HG02885 (cell line): ENCODE data around the gene U2SURP.
"Not testable (repeated sequence)": the region's sequence is repeated elsewhere in the genome, so short reads cannot be mapped to it uniquely, and the experiment has no call there.

ENCODE experiments used
- ATAC-seq: cut with Tn5 transposase; IDR thresholded peaks from one replicate; pipeline ENCODE4 v1.9.1; 2021; ENCODE audit warnings: mild to moderate bottlenecking; ENCODE audit not compliant: unreplicated experiment, poor library complexity

Gene U2SURP

GRCh38 chr3:143002727-143003126, 1.4 kb downstream of the U2SURP start:
- ATAC-seq = no peak

GRCh38 chr3:143004823-143005222, 3.5 kb downstream of the U2SURP start:
- ATAC-seq = no peak

- ATAC-seq = no peak
These were observed 8.7 kb downstream of the U2SURP start for GRCh38 chr3:143010024-143010423.

- no peak for ATAC-seq
These were observed 10.3 kb downstream of the U2SURP start for GRCh38 chr3:143011705-143012104.

GRCh38 chr3:143014921-143015320, 13.6 kb downstream of the U2SURP start:
- ATAC-seq = no peak

- no peak for ATAC-seq
These were observed 15.1 kb downstream of the U2SURP start for GRCh38 chr3:143016321-143016972.

GRCh38 chr3:143024351-143024960, 23.1 kb downstream of the U2SURP start:
- ATAC-seq = no peak

- ATAC-seq = no peak
These were observed 30.0 kb downstream of the U2SURP start for GRCh38 chr3:143031327-143031726.

GRCh38 chr3:143031796-143032387, 30.5 kb downstream of the U2SURP start:
- not testable (repeated sequence) for ATAC-seq

GRCh38 chr3:143035466-143036211, 34.3 kb downstream of the U2SURP start:
- ATAC-seq = no peak

GRCh38 chr3:143036557-143036956, 35.2 kb downstream of the U2SURP start:
- ATAC-seq = no peak

- no peak for ATAC-seq
These were observed 36.5 kb downstream of the U2SURP start for GRCh38 chr3:143037867-143038266.

GRCh38 chr3:143040261-143040879, 39.0 kb downstream of the U2SURP start:
- ATAC-seq = no peak

GRCh38 chr3:143041903-143042302, 40.5 kb downstream of the U2SURP start:
- no peak for ATAC-seq

GRCh38 chr3:143045639-143046038, 44.3 kb downstream of the U2SURP start:
- ATAC-seq = no peak

GRCh38 chr3:143046075-143046474, 44.7 kb downstream of the U2SURP start:
- not testable (repeated sequence) for ATAC-seq

GRCh38 chr3:143054011-143054410, 52.6 kb downstream of the U2SURP start:
- no peak for ATAC-seq

- ATAC-seq = no peak
These were observed 55.0 kb downstream of the U2SURP start for GRCh38 chr3:143056372-143056771.

- ATAC-seq = peak; percentile 97
These were observed 59.5 kb downstream of the U2SURP start for GRCh38 chr3:143060906-143061305.

- no peak for ATAC-seq
These were observed 61.6 kb downstream of the U2SURP start for GRCh38 chr3:143063018-143063417.

- ATAC-seq = no peak
These were observed 63.4 kb downstream of the U2SURP start for GRCh38 chr3:143064777-143065176.
